Stimulated activated CD4-positive, alpha-beta T cell treated with anti-CD3 and anti-CD28 coated beads, Interleukin-4, amount 100 ng/mL, for 24 hours (primary cell): Measurements from ENCODE around the gene ROR1.

Experiments
- DNase-seq: peaks from one replicate; pipeline ENCODE4 v3.0.0-alpha.2; 2020

Gene ROR1

GRCh38 chr1:63890468-63890867 lies 116.7 kb downstream of the ROR1 start:
- DNase-seq: no peak

GRCh38 chr1:63891060-63891690 lies 117.4 kb downstream of the ROR1 start:
- no peak for DNase-seq

GRCh38 chr1:63892632-63893395 lies 119.0 kb downstream of the ROR1 start:
- DNase-seq: no peak

GRCh38 chr1:63893976-63894375 lies 120.2 kb downstream of the ROR1 start:
- DNase-seq: no peak

- no peak for DNase-seq
Observed at GRCh38 chr1:63894627-63895265, 120.9 kb downstream of the ROR1 start.

GRCh38 chr1:63896755-63897154 lies 122.9 kb downstream of the ROR1 start:
- DNase-seq: no peak

- DNase-seq: no peak
Observed at GRCh38 chr1:63898428-63899196, 124.8 kb downstream of the ROR1 start.

- DNase-seq: no peak
Observed at GRCh38 chr1:63901094-63901493, 127.3 kb downstream of the ROR1 start.

- no peak for DNase-seq
Observed at GRCh38 chr1:63902844-63903589, 129.2 kb downstream of the ROR1 start.

- DNase-seq: no peak
Observed at GRCh38 chr1:63903947-63904610, 130.3 kb downstream of the ROR1 start.

GRCh38 chr1:63904826-63905225 lies 131.0 kb downstream of the ROR1 start:
- no peak for DNase-seq

- no peak for DNase-seq
Observed at GRCh38 chr1:63906047-63906704, 132.4 kb downstream of the ROR1 start.

GRCh38 chr1:63907051-63907450 lies 133.2 kb downstream of the ROR1 start:
- DNase-seq: no peak

GRCh38 chr1:63908016-63908415 lies 134.2 kb downstream of the ROR1 start:
- no peak for DNase-seq

GRCh38 chr1:63909526-63909925 lies 135.7 kb downstream of the ROR1 start:
- DNase-seq: no peak

- DNase-seq: no peak
Observed at GRCh38 chr1:63911049-63911448, 137.2 kb downstream of the ROR1 start.

- DNase-seq: no peak
Observed at GRCh38 chr1:63912643-63913042, 138.8 kb downstream of the ROR1 start.

GRCh38 chr1:63913533-63913932 lies 139.7 kb downstream of the ROR1 start:
- DNase-seq: no peak

GRCh38 chr1:63914241-63914640 lies 140.4 kb downstream of the ROR1 start:
- DNase-seq: no peak

- DNase-seq: no peak
Observed at GRCh38 chr1:63914706-63915105, 140.9 kb downstream of the ROR1 start.

GRCh38 chr1:63915121-63915520 lies 141.3 kb downstream of the ROR1 start:
- DNase-seq: no peak
